Esophagus muscularis mucosa (tissue), 4 donors: ENCODE data around the gene ALS2. TPM values are rescaled to one million over a fixed set of nuclear protein-coding genes. Genes with fewer than 3 reads are reported as not detected.

ENCODE experiments used
- DNase-seq: peaks from one replicate; pipeline ENCODE4 v3.0.0-alpha.2; 2017; ENCODE audit errors: extremely low spot score
- H3K27ac ChIP-seq, 4 donors: fragments of 200-600 bp; sonication (generic); replicated peaks in 1 of 4; 1 replicate in 3 of 4; 2 replicates in 1 of 4; pipeline ENCODE4 v1.5.1; 2016 to 2019; ENCODE audit warnings: mild to moderate bottlenecking in 1 of 4
- H3K27me3 ChIP-seq, 4 donors: fragments of 200-600 bp; sonication (generic); one replicate each; pipeline versions ENCODE4 v1.5.1 to v1.6.0; 2016 to 2019
- H3K36me3 ChIP-seq, 4 donors: fragments of 200-600 bp; sonication (generic); one replicate each; pipeline ENCODE4 v1.5.1; 2016 to 2019
- H3K4me1 ChIP-seq, 4 donors: fragments of 200-600 bp; sonication (generic); one replicate each; pipeline ENCODE4 v1.5.1; 2016 to 2019
- H3K4me3 ChIP-seq, 4 donors: fragments of 200-600 bp; sonication (generic); 1 replicate in 2 of 4; 2 replicates in 2 of 4; pipeline ENCODE4 v1.5.1; 2016 to 2019; ENCODE audit warnings: mild to moderate bottlenecking in 4 of 4, moderate library complexity in 1 of 4
- H3K9me3 ChIP-seq, 4 donors: fragments of 200-600 bp; sonication (generic); 1 replicate in 3 of 4; 2 replicates in 1 of 4; pipeline ENCODE4 v1.5.1; 2016 to 2019
- EP300 ChIP-seq: sonication (generic); formaldehyde crosslinking; IDR thresholded peaks from one replicate; pipeline ENCODE4 v1.6.1; 2017; ENCODE audit warnings: antibody characterized with exemption
- POLR2A ChIP-seq: fragments of 450-650 bp; IDR thresholded peaks from one replicate; pipeline ENCODE4 v1.6.1; 2017; ENCODE audit warnings: antibody characterized with exemption, moderate library complexity, mild to moderate bottlenecking, low read depth
- POLR2AphosphoS5 ChIP-seq, 2 donors: sonication (generic); formaldehyde crosslinking; IDR thresholded peaks; one replicate each; pipeline ENCODE4 v1.6.1; 2017; ENCODE audit warnings: antibody characterized with exemption in 2 of 2
- WGBS: methylation state at CpG from one replicate; pipeline ENCODE4 v1.1.5; 2018; 5-methylcytosine and 5-hydroxymethylcytosine counted together
- intact Hi-C: fragments of 100-400 bp; cut with DNase I; formaldehyde crosslinking; loops from one replicate; pipeline ENCODE4 v1.15.1; 2023
- total RNA-seq, 4 donors: library from RNA; depleted of rRNA; stranded (reverse); fragments of >200 nt; gene quantifications; one replicate each; pipeline versions ENCODE4 v1.1.0 to v1.2.1, GENCODE V29; 2016
- TF ChIP-seq, protein P1 (sequence below), 3 experiments: fragments of 200-600 bp in 2 of 3; fragments of 450-650 bp in 1 of 3; sonication (generic) in 2 of 3; IDR thresholded peaks; one replicate each; pipeline ENCODE4 v1.5.1; 2017 to 2019; ENCODE audit warnings: antibody characterized with exemption in 3 of 3, mild to moderate bottlenecking in 2 of 3, moderate library complexity in 1 of 3

ALS2 gene
- total RNA-seq, 4 donors from 2014 or later, result 12.6 to 22.4 (median 17.0) TPM

DNA sequence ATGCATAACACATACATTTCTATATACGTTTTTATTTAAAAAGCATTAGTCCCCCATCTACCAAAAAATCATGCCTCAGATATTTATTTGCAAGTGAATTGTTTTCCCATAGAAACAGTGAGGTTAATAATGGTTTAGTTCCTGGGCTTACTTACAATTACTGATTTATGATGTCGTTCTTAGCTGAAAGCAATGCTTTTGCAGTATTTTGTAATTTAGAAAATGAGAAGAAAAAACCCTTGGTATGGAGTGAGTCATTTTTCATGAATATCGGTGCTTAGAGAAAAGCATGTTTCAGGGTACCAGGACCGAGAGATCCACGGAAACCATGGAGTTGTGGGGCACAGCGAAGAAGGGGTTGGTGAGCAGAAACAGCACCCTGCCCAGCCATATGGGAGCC lies 13.6 kb upstream of the ALS2 start:
- DNase-seq, result no peak
- Histone ChIP-seq H3K4me1 (no peaks in the 10 kb centered on the region), H3K27ac (no peak overlapping the region), H3K27me3 (no peaks in the 10 kb centered on the region), H3K9me3 (no peaks in the 10 kb centered on the region), H3K36me3 (no peaks in the 10 kb centered on the region), H3K4me3 (no peak overlapping the region)
- no peak for TF ChIP-seq POLR2A
- no peak for TF ChIP-seq EP300
- TF ChIP-seq, protein P1, sequence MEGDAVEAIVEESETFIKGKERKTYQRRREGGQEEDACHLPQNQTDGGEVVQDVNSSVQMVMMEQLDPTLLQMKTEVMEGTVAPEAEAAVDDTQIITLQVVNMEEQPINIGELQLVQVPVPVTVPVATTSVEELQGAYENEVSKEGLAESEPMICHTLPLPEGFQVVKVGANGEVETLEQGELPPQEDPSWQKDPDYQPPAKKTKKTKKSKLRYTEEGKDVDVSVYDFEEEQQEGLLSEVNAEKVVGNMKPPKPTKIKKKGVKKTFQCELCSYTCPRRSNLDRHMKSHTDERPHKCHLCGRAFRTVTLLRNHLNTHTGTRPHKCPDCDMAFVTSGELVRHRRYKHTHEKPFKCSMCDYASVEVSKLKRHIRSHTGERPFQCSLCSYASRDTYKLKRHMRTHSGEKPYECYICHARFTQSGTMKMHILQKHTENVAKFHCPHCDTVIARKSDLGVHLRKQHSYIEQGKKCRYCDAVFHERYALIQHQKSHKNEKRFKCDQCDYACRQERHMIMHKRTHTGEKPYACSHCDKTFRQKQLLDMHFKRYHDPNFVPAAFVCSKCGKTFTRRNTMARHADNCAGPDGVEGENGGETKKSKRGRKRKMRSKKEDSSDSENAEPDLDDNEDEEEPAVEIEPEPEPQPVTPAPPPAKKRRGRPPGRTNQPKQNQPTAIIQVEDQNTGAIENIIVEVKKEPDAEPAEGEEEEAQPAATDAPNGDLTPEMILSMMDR (IDR thresholded peaks at IDR 0.05), result no peak
- TF ChIP-seq POLR2AphosphoS5 (IDR thresholded peaks at IDR 0.05), result no peak
- WGBS, result 83% methylated on average over 6 of the region's 6 CpGs
- intact Hi-C loops, result loop anchor here (10.0 kb wide), 1 partner anchor 241 kb away; the partner anchor contains the start of gene FZD7

DNA sequence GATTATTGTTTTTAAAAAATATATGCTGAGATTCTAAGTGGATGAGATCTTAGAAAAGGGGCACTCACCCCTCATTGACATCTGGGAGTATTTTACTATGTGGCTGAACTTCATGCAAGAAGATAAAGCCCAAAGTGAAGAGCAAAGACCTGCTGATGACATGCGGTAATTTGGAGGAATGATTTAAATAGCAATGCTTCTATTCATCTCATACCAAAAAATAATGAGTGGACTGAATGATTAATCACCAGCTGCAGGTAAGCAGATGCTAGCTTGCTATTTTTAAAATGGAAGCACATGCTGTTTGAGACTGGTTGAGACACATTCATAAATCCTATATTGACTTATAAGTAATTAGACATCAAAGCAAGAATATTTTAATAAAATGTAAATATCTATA lies 12.9 kb upstream of the ALS2 start:
- TF ChIP-seq, protein P1 (IDR thresholded peaks at IDR 0.05), result no peak
- no peak for TF ChIP-seq EP300
- TF ChIP-seq POLR2A, result no peak
- no peak for TF ChIP-seq POLR2AphosphoS5 (IDR thresholded peaks at IDR 0.05)
- Histone ChIP-seq H3K27ac (no peak overlapping the region), H3K4me1 (no peaks in the 10 kb centered on the region), H3K9me3 (no peaks in the 10 kb centered on the region), H3K36me3 (no peaks in the 10 kb centered on the region), H3K27me3 (no peaks in the 10 kb centered on the region), H3K4me3 (no peak overlapping the region)
- no peak for DNase-seq
- intact Hi-C loops, result loop anchor here (10.0 kb wide), 1 partner anchor 241 kb away; the partner anchor contains the start of gene FZD7
- WGBS, result 88% methylated on average over 1 of the region's 1 CpG

DNA sequence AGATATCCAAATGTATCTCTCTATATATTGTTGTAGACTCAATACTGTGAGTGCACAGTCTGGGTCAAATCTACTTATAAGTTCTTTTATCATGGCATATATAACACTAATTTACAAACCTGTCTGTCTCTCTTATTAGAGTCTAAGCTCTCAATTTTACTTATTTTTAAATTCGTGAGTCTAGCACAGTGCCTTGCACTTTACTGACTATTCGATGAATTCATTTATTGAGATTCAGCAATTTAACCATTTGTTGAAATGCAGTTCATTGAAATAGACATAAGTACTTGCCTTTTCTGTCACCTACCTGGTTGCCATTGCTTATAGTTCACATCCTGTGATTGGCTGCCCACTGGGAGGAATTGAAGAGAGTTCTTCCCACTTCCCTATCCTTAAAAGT lies 10.3 kb upstream of the ALS2 start:
- WGBS, result 81% methylated on average over 2 of the region's 2 CpGs
- Histone ChIP-seq H3K4me3 (no peak overlapping the region), H3K36me3 (no peaks in the 10 kb centered on the region), H3K27ac (no peak overlapping the region), H3K27me3 (no peaks in the 10 kb centered on the region), H3K4me1 (no peaks in the 10 kb centered on the region), H3K9me3 (no peaks in the 10 kb centered on the region)
- no peak for TF ChIP-seq POLR2A
- TF ChIP-seq EP300, result no peak
- TF ChIP-seq, protein P1 (IDR thresholded peaks at IDR 0.05), result no peak
- no peak for TF ChIP-seq POLR2AphosphoS5 (IDR thresholded peaks at IDR 0.05)
- DNase-seq, result no peak
- intact Hi-C loops, result loop anchor here (10.0 kb wide), 1 partner anchor 244 kb away; the partner anchor contains the start of gene FZD7

DNA sequence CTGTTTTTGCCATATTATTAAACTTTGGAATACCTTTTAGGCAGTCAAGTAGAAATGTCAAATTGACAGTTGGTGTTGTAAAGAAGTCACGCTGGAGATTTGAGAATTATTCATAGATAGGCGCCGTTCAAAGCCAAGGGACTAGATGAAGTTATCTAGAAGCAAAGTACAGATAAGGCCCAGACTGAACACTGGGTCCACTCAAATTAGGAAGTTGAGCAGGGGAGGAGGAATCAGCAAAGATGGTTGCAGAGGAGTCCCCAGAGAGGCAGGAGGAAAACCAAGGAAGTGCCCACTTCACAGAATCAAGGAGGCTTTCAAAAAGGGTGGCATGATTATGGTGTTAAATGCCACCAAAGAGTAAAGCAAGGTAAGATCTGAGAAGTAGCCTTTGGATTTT lies 9.6 kb upstream of the ALS2 start:
- Histone ChIP-seq H3K4me1 (no peaks in the 10 kb centered on the region), H3K9me3 (no peaks in the 10 kb centered on the region), H3K27me3 (no peaks in the 10 kb centered on the region), H3K27ac (no peak overlapping the region), H3K36me3 (no peaks in the 10 kb centered on the region), H3K4me3 (no peak overlapping the region)
- WGBS, result 87% methylated on average over 3 of the region's 3 CpGs
- no peak for TF ChIP-seq POLR2A
- TF ChIP-seq EP300, result no peak
- TF ChIP-seq, protein P1 (IDR thresholded peaks at IDR 0.05), result no peak
- TF ChIP-seq POLR2AphosphoS5 (IDR thresholded peaks at IDR 0.05), result no peak
- intact Hi-C loops, result loop anchor here (10.0 kb wide), 1 partner anchor 245 kb away; the partner anchor contains the start of gene FZD7
- no peak for DNase-seq

DNA sequence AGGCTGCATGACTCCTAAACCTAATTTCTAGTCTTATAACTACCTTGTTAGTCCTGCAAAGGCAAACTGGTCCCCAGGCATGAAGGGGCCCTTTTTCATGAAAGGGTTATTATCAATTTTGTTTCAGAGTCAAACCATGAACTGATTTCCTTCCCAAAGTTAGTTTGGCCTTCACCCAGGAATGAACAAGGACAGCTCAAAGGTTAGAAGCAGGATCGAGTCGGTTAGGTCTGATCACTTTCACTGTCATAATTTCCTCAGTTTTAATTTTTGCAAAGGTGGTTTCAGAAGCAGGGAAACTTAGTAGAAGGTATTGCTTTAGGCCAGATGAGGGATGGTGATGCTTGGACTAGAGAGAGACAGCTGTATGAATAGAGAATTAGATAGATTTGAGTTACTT lies 8.7 kb upstream of the ALS2 start:
- 85% methylated on average over 2 of the region's 2 CpGs for WGBS
- no peaks in the 10 kb centered on the region for H3K36me3 ChIP-seq
- intact Hi-C loops, result no loop called here
- no peak for DNase-seq
- H3K4me3 ChIP-seq, result no peak overlapping the region
- TF ChIP-seq POLR2A (no peak), POLR2AphosphoS5 (IDR thresholded peaks at IDR 0.05) (no peak), EP300 (no peak)
- TF ChIP-seq, protein P1 (IDR thresholded peaks at IDR 0.05), result no peak
- no peaks in the 10 kb centered on the region for H3K4me1 ChIP-seq
- no peaks in the 10 kb centered on the region for H3K9me3 ChIP-seq
- H3K27me3 ChIP-seq, result no peaks in the 10 kb centered on the region
- no peak overlapping the region for H3K27ac ChIP-seq
